Neural cell (in vitro differentiated cells): ENCODE data around the gene ICA1. TPM values are rescaled to one million over a fixed set of nuclear protein-coding genes. Genes with fewer than 3 reads are reported as not detected.

Experiments
- H2AFZ ChIP-seq: fragments of 200-600, 300-800 bp; sonication (generic), shearing (Covaris generic); 2 replicates; pipeline ENCODE4 v1.6.0; 2014; ENCODE audit warnings: low read depth, mild to moderate bottlenecking, antibody characterized with exemption, low read length, moderate library complexity
- H3F3A ChIP-seq: fragments of 200-600 bp; shearing (Covaris generic); 2 replicates; pipeline ENCODE4 v1.6.1; 2016; ENCODE audit warnings: mild to moderate bottlenecking, moderate library complexity, mixed read lengths, antibody characterized with exemption, low read length; ENCODE audit not compliant: insufficient read depth, poor library complexity, severe bottlenecking
- H3K27ac ChIP-seq: fragments of 200-600, 300-800 bp; sonication (generic), shearing (Covaris generic); 2 replicates; pipeline ENCODE4 v1.5.1; 2014; ENCODE audit warnings: mild to moderate bottlenecking, low read length, moderate library complexity
- H3K27me3 ChIP-seq: fragments of 300-800, 200-600 bp; sonication (generic), shearing (Covaris generic); 2 replicates; pipeline ENCODE4 v1.6.0; 2014; ENCODE audit warnings: mild to moderate bottlenecking, low read depth, low read length, moderate library complexity; ENCODE audit not compliant: insufficient read depth
- H3K36me3 ChIP-seq: fragments of 300-800, 200-600 bp; sonication (generic), shearing (Covaris generic); 2 replicates; pipeline ENCODE4 v1.5.1; 2014; ENCODE audit warnings: mild to moderate bottlenecking, antibody characterized with exemption, low read length, moderate library complexity; ENCODE audit not compliant: insufficient read depth
- H3K4me2 ChIP-seq: fragments of 300-800, 200-600 bp; sonication (generic), shearing (Covaris generic); 2 replicates; pipeline ENCODE4 v1.6.0; 2014; ENCODE audit warnings: mild to moderate bottlenecking, low read length
- H3K4me3 ChIP-seq: fragments of 300-800, 200-600 bp; sonication (generic), shearing (Covaris generic); 2 replicates; pipeline ENCODE4 v1.5.1; 2014; ENCODE audit warnings: mild to moderate bottlenecking, low read length, moderate library complexity
- H3K79me2 ChIP-seq: fragments of 200-600 bp; shearing (Covaris generic); replicated peaks from 2 replicates; pipeline ENCODE4 v1.6.0; 2014; ENCODE audit warnings: mild to moderate bottlenecking, low read length, moderate library complexity; ENCODE audit not compliant: insufficient read depth
- H3K9ac ChIP-seq: fragments of 300-800, 200-600 bp; sonication (generic), shearing (Covaris generic); 2 replicates; pipeline ENCODE4 v1.6.1; 2016; ENCODE audit warnings: mild to moderate bottlenecking, low read length, mixed read lengths
- H3K9me2 ChIP-seq: fragments of 200-600 bp; shearing (Covaris generic); 2 replicates; pipeline ENCODE4 v1.6.1; 2016; ENCODE audit warnings: mild to moderate bottlenecking, low read length, mixed read lengths; ENCODE audit not compliant: insufficient read depth
- H3K9me3 ChIP-seq: fragments of 200-600, 300-800 bp; sonication (generic), shearing (Covaris generic); 2 replicates; pipeline ENCODE4 v1.6.1; 2016; ENCODE audit warnings: mild to moderate bottlenecking, mixed run types, low read length, moderate library complexity, mixed read lengths
- H4K20me1 ChIP-seq: fragments of 200-600 bp; shearing (Covaris generic); 2 replicates; pipeline ENCODE4 v1.6.1; 2016; ENCODE audit warnings: mild to moderate bottlenecking, mixed run types; ENCODE audit not compliant: insufficient read depth
- EP300 ChIP-seq: fragments of 450-650 bp; conservative IDR thresholded peaks from 2 replicates; pipeline ENCODE4 v1.6.1; 2014; ENCODE audit warnings: antibody characterized with exemption, mild to moderate bottlenecking, moderate library complexity; ENCODE audit not compliant: poor library complexity, severe bottlenecking
- EZH2 ChIP-seq: fragments of 200-600, 300-800 bp; shearing (Covaris generic), sonication (generic); IDR thresholded peaks from 2 replicates; pipeline ENCODE4 v1.6.1; 2014; ENCODE audit warnings: antibody characterized with exemption, low read length, borderline replicate concordance, mild to moderate bottlenecking; ENCODE audit not compliant: insufficient read depth, poor library complexity, severe bottlenecking
- MXI1 ChIP-seq: fragments of 450-650 bp; conservative IDR thresholded peaks from 2 replicates; pipeline ENCODE4 v1.6.1; 2014; ENCODE audit warnings: antibody characterized with exemption, mild to moderate bottlenecking; ENCODE audit not compliant: poor library complexity, severe bottlenecking
- POLR2AphosphoS5 ChIP-seq: IDR thresholded peaks from 2 replicates; pipeline ENCODE4 v1.6.1; 2012
- RAD21 ChIP-seq: fragments of 450-650 bp; conservative IDR thresholded peaks from 2 replicates; pipeline ENCODE4 v1.6.1; 2014; ENCODE audit warnings: antibody characterized with exemption, mild to moderate bottlenecking, moderate library complexity
- SMC3 ChIP-seq: fragments of 450-650 bp; conservative IDR thresholded peaks from 2 replicates; pipeline ENCODE4 v1.6.1; 2014; ENCODE audit warnings: antibody characterized with exemption, mild to moderate bottlenecking, moderate library complexity; ENCODE audit not compliant: poor library complexity
- TAF1 ChIP-seq: IDR thresholded peaks from 2 replicates; pipeline ENCODE4 v1.6.1; 2012; ENCODE audit warnings: low read depth
- polyA plus RNA-seq: library from polyadenylated mRNA; depleted of rRNA; stranded (reverse); fragments of >200 nt; gene quantifications from 2 replicates; pipeline ENCODE4 v1.2.3, GENCODE V29; 2014
- TF ChIP-seq, protein P1 (sequence below): IDR thresholded peaks from 2 replicates; pipeline ENCODE4 v1.6.1; 2012; ENCODE audit warnings: borderline replicate concordance
- TF ChIP-seq, protein P2 (sequence below): fragments of 450-650 bp; IDR thresholded peaks from 2 replicates; pipeline ENCODE4 v1.5.1; 2014; ENCODE audit warnings: antibody characterized with exemption, mild to moderate bottlenecking, moderate library complexity; ENCODE audit not compliant: poor library complexity, severe bottlenecking

Gene ICA1
- polyA plus RNA-seq, 1 donor from 2014 or later, result 18.6 TPM

DNA sequence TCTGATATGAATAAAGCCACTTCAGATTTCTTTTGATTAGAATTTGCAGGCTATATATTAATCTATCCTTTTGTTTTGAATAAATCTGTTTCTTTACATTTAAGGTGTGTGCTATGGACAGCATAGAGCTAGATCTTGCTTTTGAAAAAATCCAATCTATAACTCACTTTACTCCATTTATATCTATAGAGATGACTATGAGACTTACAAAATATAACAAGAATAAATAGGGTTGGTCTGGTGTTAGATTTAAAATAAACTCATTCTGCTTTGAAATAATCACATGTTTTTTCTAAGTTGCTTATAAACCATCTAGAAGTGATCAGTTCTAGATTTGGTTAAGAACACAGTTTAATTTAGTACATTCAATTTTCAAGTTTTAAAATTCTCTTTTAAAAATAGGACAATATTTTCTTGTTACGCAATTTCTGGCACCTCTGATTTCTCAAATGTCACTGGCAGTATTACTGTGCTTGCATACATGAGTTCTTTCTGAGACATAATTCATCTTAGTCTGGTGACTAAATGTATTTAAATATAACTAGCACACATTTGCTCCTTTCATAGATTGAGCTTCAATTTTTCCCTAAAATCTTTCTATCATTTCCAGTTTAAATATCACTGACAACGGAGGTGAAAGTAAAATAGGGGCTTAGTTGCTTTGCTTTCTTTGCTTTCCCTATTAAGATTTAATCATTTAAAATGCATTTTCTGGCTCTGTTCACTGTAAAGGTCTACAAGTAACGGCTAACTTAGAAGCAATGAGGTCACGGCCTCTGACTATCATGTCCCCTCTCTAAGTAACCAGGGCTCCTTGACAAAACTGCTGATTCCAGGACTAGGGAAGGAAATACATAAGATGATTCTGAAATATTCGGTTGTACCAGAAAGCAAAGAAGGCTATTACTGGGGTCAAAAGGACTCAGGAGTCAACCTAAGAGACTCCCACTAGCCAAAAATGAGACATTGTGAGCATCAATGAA is 89.3 kb downstream of the ICA1 start:
- Histone ChIP-seq H4K20me1 (no peaks in the 10 kb centered on the region), H3K4me3 (no peak overlapping the region), H3K9ac (no peak overlapping the region), H3K27me3 (no peaks in the 10 kb centered on the region), H3K4me2 (no peak overlapping the region), H3K36me3 (no peaks in the 10 kb centered on the region), H3K9me3 (no peaks in the 10 kb centered on the region), H3K9me2 (no peaks in the 10 kb centered on the region), H2AFZ (no peak overlapping the region), H3F3A (no peaks in the 10 kb centered on the region), H3K27ac (no peak overlapping the region), H3K79me2 (no peaks in the 10 kb centered on the region)
- TF ChIP-seq POLR2AphosphoS5 (no peak), EP300 (no peak), TAF1 (no peak)
- TF ChIP-seq, protein P1, sequence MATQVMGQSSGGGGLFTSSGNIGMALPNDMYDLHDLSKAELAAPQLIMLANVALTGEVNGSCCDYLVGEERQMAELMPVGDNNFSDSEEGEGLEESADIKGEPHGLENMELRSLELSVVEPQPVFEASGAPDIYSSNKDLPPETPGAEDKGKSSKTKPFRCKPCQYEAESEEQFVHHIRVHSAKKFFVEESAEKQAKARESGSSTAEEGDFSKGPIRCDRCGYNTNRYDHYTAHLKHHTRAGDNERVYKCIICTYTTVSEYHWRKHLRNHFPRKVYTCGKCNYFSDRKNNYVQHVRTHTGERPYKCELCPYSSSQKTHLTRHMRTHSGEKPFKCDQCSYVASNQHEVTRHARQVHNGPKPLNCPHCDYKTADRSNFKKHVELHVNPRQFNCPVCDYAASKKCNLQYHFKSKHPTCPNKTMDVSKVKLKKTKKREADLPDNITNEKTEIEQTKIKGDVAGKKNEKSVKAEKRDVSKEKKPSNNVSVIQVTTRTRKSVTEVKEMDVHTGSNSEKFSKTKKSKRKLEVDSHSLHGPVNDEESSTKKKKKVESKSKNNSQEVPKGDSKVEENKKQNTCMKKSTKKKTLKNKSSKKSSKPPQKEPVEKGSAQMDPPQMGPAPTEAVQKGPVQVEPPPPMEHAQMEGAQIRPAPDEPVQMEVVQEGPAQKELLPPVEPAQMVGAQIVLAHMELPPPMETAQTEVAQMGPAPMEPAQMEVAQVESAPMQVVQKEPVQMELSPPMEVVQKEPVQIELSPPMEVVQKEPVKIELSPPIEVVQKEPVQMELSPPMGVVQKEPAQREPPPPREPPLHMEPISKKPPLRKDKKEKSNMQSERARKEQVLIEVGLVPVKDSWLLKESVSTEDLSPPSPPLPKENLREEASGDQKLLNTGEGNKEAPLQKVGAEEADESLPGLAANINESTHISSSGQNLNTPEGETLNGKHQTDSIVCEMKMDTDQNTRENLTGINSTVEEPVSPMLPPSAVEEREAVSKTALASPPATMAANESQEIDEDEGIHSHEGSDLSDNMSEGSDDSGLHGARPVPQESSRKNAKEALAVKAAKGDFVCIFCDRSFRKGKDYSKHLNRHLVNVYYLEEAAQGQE, result no peak
- TF ChIP-seq, protein P2, sequence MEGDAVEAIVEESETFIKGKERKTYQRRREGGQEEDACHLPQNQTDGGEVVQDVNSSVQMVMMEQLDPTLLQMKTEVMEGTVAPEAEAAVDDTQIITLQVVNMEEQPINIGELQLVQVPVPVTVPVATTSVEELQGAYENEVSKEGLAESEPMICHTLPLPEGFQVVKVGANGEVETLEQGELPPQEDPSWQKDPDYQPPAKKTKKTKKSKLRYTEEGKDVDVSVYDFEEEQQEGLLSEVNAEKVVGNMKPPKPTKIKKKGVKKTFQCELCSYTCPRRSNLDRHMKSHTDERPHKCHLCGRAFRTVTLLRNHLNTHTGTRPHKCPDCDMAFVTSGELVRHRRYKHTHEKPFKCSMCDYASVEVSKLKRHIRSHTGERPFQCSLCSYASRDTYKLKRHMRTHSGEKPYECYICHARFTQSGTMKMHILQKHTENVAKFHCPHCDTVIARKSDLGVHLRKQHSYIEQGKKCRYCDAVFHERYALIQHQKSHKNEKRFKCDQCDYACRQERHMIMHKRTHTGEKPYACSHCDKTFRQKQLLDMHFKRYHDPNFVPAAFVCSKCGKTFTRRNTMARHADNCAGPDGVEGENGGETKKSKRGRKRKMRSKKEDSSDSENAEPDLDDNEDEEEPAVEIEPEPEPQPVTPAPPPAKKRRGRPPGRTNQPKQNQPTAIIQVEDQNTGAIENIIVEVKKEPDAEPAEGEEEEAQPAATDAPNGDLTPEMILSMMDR, result no peak

DNA sequence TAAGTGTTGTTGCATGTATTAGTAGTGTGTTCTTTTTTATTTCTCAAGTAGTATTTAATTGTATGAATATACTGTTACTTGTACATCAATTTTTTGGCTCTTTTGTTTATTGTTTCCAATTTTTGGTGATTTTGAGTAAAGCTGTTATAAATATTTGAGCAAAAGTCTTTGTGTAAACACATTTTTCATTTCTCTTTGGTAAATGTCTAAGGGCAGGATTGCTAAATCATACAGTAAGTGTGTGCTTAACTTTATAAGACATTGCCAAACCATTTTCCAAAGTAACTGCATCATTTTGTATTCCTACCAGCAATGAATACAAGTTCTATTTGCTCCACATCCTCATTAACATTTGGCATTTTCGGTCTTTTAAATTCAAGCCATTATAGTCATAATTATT is 92.8 kb downstream of the ICA1 start:
- Histone ChIP-seq H3K4me2 (no peak overlapping the region), H3K4me3 (no peak overlapping the region), H3K9ac (no peak overlapping the region), H3K79me2 (no peaks in the 10 kb centered on the region), H3K36me3 (no peaks in the 10 kb centered on the region), H4K20me1 (no peaks in the 10 kb centered on the region), H3K27me3 (no peaks in the 10 kb centered on the region), H3K9me2 (no peaks in the 10 kb centered on the region), H3K27ac (no peak overlapping the region), H3F3A (no peaks in the 10 kb centered on the region), H2AFZ (no peak overlapping the region), H3K9me3 (no peaks in the 10 kb centered on the region)
- TF ChIP-seq, protein P2, result no peak
- TF ChIP-seq MXI1, result no peak
- TF ChIP-seq SMC3, result no peak
- TF ChIP-seq EP300, result no peak
- TF ChIP-seq EZH2, result no peak
- no peak for TF ChIP-seq POLR2AphosphoS5
- no peak for TF ChIP-seq RAD21
- TF ChIP-seq, protein P1, result no peak
- no peak for TF ChIP-seq TAF1
